GM12878 (cell line): Measurements from ENCODE around the gene ASB2. TPM values are rescaled to one million over a fixed set of nuclear protein-coding genes. Genes with fewer than 3 reads are reported as not detected.

ENCODE experiments used
- ATAC-seq: fragments of 200-7000 bp; cut with Tn5 transposase; 3 replicates; pipeline ENCODE4 v1.9.1; 2020; ENCODE audit warnings: mild to moderate bottlenecking, moderate library complexity
- BruUV-seq: library from RNA; stranded (reverse); fragments of 400-500 nt; replicated peaks from 2 replicates; lab custom pipeline; 2021; lab: Mats Ljungman, UMichigan
- CTCF ChIA-PET: fragments of 300-600 bp; sonication (Branson Sonifier 250); formaldehyde crosslinking; extraction: SDS; loops from one replicate; lab custom pipeline; 2021; ENCODE audit warnings: inconsistent platforms; lab: Yijun Ruan, JAX
- POLR2A ChIA-PET: fragments of 350-600 bp; formaldehyde crosslinking; extraction: SDS; loops from one replicate; lab custom pipeline; 2021; ENCODE audit warnings: inconsistent platforms; lab: Charles Lee
- RAD21 ChIA-PET: fragments of 300-600 bp; sonication (Branson Sonifier 250); formaldehyde crosslinking; loops from one replicate; lab custom pipeline; 2023; ENCODE audit warnings: antibody characterized with exemption; ENCODE audit not compliant: unreplicated experiment; lab: Charles Lee
- SMC1A ChIA-PET: fragments of 300-600 bp; sonication (Branson Sonifier 250); formaldehyde crosslinking; loops from one replicate; lab custom pipeline; 2023; ENCODE audit not compliant: unreplicated experiment, uncharacterized antibody; lab: Charles Lee
- DNase-seq: peaks from one replicate; pipeline ENCODE4 v3.0.0-alpha.2; 2011; ENCODE audit warnings: low read depth, low spot score
- FAIRE-seq: peaks from 3 replicates; lab custom pipeline; 2011; peaks lifted over from hg19 to GRCh38; lab: Jason Lieb, UNC
- H2AFZ ChIP-seq: 2 replicates; pipeline ENCODE4 v1.6.0; 2011; ENCODE audit warnings: low read depth, low read length, control low read depth; ENCODE audit not compliant: control insufficient read depth
- H3K27ac ChIP-seq: 2 replicates; pipeline ENCODE4 v1.5.1; 2011; ENCODE audit warnings: control low read depth; ENCODE audit not compliant: control insufficient read depth, insufficient read depth
- H3K27me3 ChIP-seq, 2 experiments: replicated peaks in 1 of 2; 2 replicates each; pipeline versions ENCODE4 v1.6.0 to v1.6.1; 2011; ENCODE audit warnings: low read length in 1 of 2; ENCODE audit not compliant: control insufficient read depth in 2 of 2, insufficient read depth in 2 of 2
- H3K36me3 ChIP-seq, 2 experiments: 2 replicates each; pipeline ENCODE4 v1.5.1; 2011; ENCODE audit warnings: low read length in 1 of 2; ENCODE audit not compliant: control insufficient read depth in 2 of 2, insufficient read depth in 2 of 2
- H3K4me1 ChIP-seq: 2 replicates; pipeline ENCODE4 v1.6.1; 2011; ENCODE audit warnings: mild to moderate bottlenecking, low read length, moderate library complexity, mixed read lengths; ENCODE audit not compliant: control insufficient read depth, insufficient read depth
- H3K4me2 ChIP-seq: 2 replicates; pipeline ENCODE4 v1.6.0; 2011; ENCODE audit warnings: control low read depth; ENCODE audit not compliant: control insufficient read depth, insufficient read depth
- H3K4me3 ChIP-seq: fragments of 200-600 bp; sonication (generic); 2 replicates; pipeline ENCODE4 v1.5.1; 2016
- H3K79me2 ChIP-seq: 2 replicates; pipeline ENCODE4 v1.6.0; 2011; ENCODE audit warnings: low read length; ENCODE audit not compliant: control insufficient read depth, insufficient read depth
- H3K9ac ChIP-seq: 2 replicates; pipeline ENCODE4 v1.8.0; 2011; ENCODE audit warnings: low read length, control low read depth, mixed read lengths; ENCODE audit not compliant: control insufficient read depth, insufficient read depth
- H3K9me3 ChIP-seq: replicated peaks from 3 replicates; pipeline ENCODE4 v1.5.1; 2011; ENCODE audit warnings: mild to moderate bottlenecking, low read length; ENCODE audit not compliant: control insufficient read depth, insufficient read depth
- H4K20me1 ChIP-seq: 2 replicates; pipeline ENCODE4 v1.6.0; 2011; ENCODE audit not compliant: control insufficient read depth, insufficient read depth
- EZH2 ChIP-seq: IDR thresholded peaks from 2 replicates; pipeline ENCODE4 v1.6.1; 2012; ENCODE audit warnings: low read depth, mild to moderate bottlenecking, control low read depth, inconsistent platforms, low read length, borderline replicate concordance; ENCODE audit not compliant: control insufficient read depth
- FOXM1 ChIP-seq: IDR thresholded peaks from 2 replicates; pipeline ENCODE4 v1.6.1; 2012; ENCODE audit warnings: low read depth, mild to moderate bottlenecking, inconsistent platforms, low read length, moderate library complexity
- GABPA ChIP-seq: IDR thresholded peaks from 2 replicates; pipeline ENCODE4 v1.6.1; 2014; ENCODE audit warnings: antibody characterized with exemption, low read depth, mild to moderate bottlenecking, inconsistent platforms
- HCFC1 ChIP-seq: fragments of 150-350 bp; IDR thresholded peaks from 2 replicates; pipeline ENCODE4 v1.6.1; 2014; ENCODE audit warnings: low read length
- KAT2A ChIP-seq: conservative IDR thresholded peaks from 2 replicates; pipeline ENCODE4 v1.6.1; 2011; ENCODE audit warnings: low read depth, low read length; ENCODE audit not compliant: control insufficient read depth
- MYC ChIP-seq: IDR thresholded peaks from 2 replicates; pipeline ENCODE4 v1.6.1; 2011; ENCODE audit warnings: mild to moderate bottlenecking, low read length, moderate library complexity, inconsistent platforms; ENCODE audit not compliant: insufficient read depth, insufficient replicate concordance, insufficient read length, severe bottlenecking
- NR2C2 ChIP-seq: IDR thresholded peaks from 2 replicates; pipeline ENCODE4 v1.6.1; 2011; ENCODE audit warnings: borderline replicate concordance, low read depth; ENCODE audit not compliant: control insufficient read depth, insufficient read length
- RUNX3 ChIP-seq: IDR thresholded peaks from 2 replicates; pipeline ENCODE4 v1.6.1; 2012; ENCODE audit warnings: low read length, inconsistent platforms
- SMAD1 ChIP-seq: fragments of 450-650 bp; IDR thresholded peaks from 2 replicates; pipeline ENCODE4 v1.6.1; 2018; ENCODE audit warnings: mild to moderate bottlenecking, low read depth; ENCODE audit not compliant: partially characterized antibody
- TCF12 ChIP-seq: IDR thresholded peaks from 2 replicates; pipeline ENCODE4 v1.6.1; 2011; ENCODE audit warnings: low read depth, mild to moderate bottlenecking, low read length
- ZNF622 ChIP-seq: fragments of 450-650 bp; IDR thresholded peaks from 2 replicates; pipeline ENCODE4 v1.6.1; 2017; ENCODE audit warnings: mild to moderate bottlenecking, inconsistent platforms
- ZSCAN29 ChIP-seq: fragments of 450-650 bp; IDR thresholded peaks from 2 replicates; pipeline ENCODE4 v1.6.1; 2017; ENCODE audit warnings: mild to moderate bottlenecking, moderate library complexity
- WGBS: methylation state at CpG from one replicate; pipeline ENCODE4 v1.1.6; 2016; ENCODE audit warnings: low lambda C conversion rate; ENCODE audit not compliant: insufficient replicate concordance, insufficient coverage; ENCODE audit errors: missing lambda C conversion rate; 5-methylcytosine and 5-hydroxymethylcytosine counted together
- in situ Hi-C: fragments of 300-500 bp; cut with MboI; formaldehyde crosslinking; loops from 9 replicates; pipeline ENCODE4 v1.14.3; 2018; ENCODE audit warnings: mixed read lengths
- intact Hi-C: fragments of 100-400 bp; cut with micrococcal nuclease; formaldehyde crosslinking; loops from one replicate; pipeline ENCODE4 v1.14.2; 2022; ENCODE audit not compliant: unreplicated experiment
- polyA plus RNA-seq, 11 experiments: library from polyadenylated mRNA; depleted of rRNA in 4 of 11; unstranded in 6 of 11; stranded (reverse) in 5 of 11; fragments of >200 nt; fragmentation: Nextera tagmentation in 4 of 11; fragmentation: Illumina TruSeq in 1 of 11; extraction: Ambion mirVana in 4 of 11; extraction: Trizol in 1 of 11; gene quantifications; 1 replicate in 1 of 11; 2 replicates in 10 of 11; pipeline versions ENCODE4 v1.2.1 to v1.2.3, GENCODE V29; 2011 to 2016; ENCODE audit warnings: inconsistent platforms in 2 of 11, missing spikeins in 2 of 11, low read depth in 1 of 11
- total RNA-seq, 4 experiments: library from RNA; depleted of rRNA in 3 of 4; stranded (reverse); fragments of >200 nt in 3 of 4; fragmentation: Illumina TruSeq in 1 of 4; extraction: Trizol in 1 of 4; gene quantifications; 2 replicates each; pipeline versions ENCODE4 v1.2.1 to v1.2.3, GENCODE V29; 2013 to 2021
- TF ChIP-seq, protein P1 (sequence below), 3 experiments: IDR thresholded peaks in 2 of 3; conservative IDR thresholded peaks in 1 of 3; 2 replicates each; pipeline ENCODE4 v1.5.1; 2011; ENCODE audit warnings: low read depth in 3 of 3, low read length in 3 of 3, mild to moderate bottlenecking in 3 of 3, control low read depth in 2 of 3, moderate library complexity in 2 of 3, inconsistent platforms in 1 of 3, mixed read lengths in 1 of 3; ENCODE audit not compliant: control insufficient read depth in 2 of 3, insufficient read depth in 1 of 3; ENCODE audit errors: extremely low read depth in 1 of 3

The ASB2 gene
- total and polyA plus RNA-seq, 10 of the 15 experiments (the other 5 are each of a cell fraction or from before 2014, with no cell fraction given): 3.0 to 54.8 (median 33.5) TPM

DNA sequence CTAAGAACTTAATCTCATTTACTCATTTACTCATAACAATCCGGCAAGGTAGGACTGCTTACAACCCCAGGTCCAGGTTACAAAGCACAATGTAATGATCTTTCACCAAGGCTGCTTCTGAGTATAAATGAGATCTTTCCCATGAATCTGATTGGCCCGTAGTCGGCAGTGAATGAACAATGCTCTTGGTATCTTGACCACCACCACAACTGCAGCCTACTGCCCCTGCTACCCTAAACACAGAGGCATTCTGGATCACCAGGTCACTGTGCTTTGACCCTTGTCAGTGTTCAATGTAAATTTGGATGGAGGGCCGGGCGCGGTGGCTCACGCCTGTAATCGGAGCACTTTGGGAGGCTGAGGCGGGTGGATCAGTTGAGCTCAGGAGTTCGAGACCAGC lies 33.3 kb downstream of the ASB2 start:
- H4K20me1 ChIP-seq: no peaks in the 10 kb centered on the region
- ChIA-PET CTCF (interaction anchor here (0.6 to 12.1 kb wide), 5 partner anchors 16 to 1735 kb away, joined by 3 to 541 read pairs (median 5); partner anchors contain the start of genes ASB2 and CCDC197), RAD21 (interaction anchor here (1.1 to 13.9 kb wide), 5 partner anchors 10 to 94 kb away, joined by 3 to 344 read pairs (median 5); partner anchors contain the start of gene CCDC197), POLR2A (interaction anchor here (0.7 to 1.1 kb wide), 2 partner anchors 25 to 57 kb away, joined by 3 to 4 read pairs; no protein-coding TSS in a partner anchor), SMC1A (interaction anchor here (1.0 to 10.5 kb wide), 8 partner anchors 8 to 194 kb away, joined by 3 to 184 read pairs (median 9); no protein-coding TSS in a partner anchor)
- no peak overlapping the region for H3K9ac ChIP-seq
- ATAC-seq (no peak), DNase-seq (no peak), FAIRE-seq (no peak)
- intact Hi-C loops (no loop called here), in situ Hi-C loops (loop anchor here (5.0 kb wide), 1 partner anchor 59 kb away; no protein-coding TSS in a partner anchor)
- H3K4me2 ChIP-seq: no peak overlapping the region
- no peaks in the 10 kb centered on the region; the same call in 2 of the 3 replicates for H3K9me3 ChIP-seq
- BruUV-seq: no TSS peak
- no peak overlapping the region for H2AFZ ChIP-seq
- no peak overlapping the region for H3K4me3 ChIP-seq
- H3K36me3 ChIP-seq: peaks cover 2 to 4% of the 10 kb centered on the region in 2 experiments; a peak in 3 of 4 replicates
- WGBS: 90% methylated on average over 10 of the region's 10 CpGs
- no peaks in the 10 kb centered on the region for H3K27me3 ChIP-seq
- peaks cover 11% of the 10 kb centered on the region for H3K4me1 ChIP-seq
- H3K79me2 ChIP-seq: no peaks in the 10 kb centered on the region
- no peak overlapping the region for H3K27ac ChIP-seq
- TF ChIP-seq RUNX3: no peak
- no peak for TF ChIP-seq ZNF622
- TF ChIP-seq TCF12: no peak
- TF ChIP-seq NR2C2: no peak
- no peak for TF ChIP-seq EZH2
- no peak for TF ChIP-seq ZSCAN29
- TF ChIP-seq, protein P1, sequence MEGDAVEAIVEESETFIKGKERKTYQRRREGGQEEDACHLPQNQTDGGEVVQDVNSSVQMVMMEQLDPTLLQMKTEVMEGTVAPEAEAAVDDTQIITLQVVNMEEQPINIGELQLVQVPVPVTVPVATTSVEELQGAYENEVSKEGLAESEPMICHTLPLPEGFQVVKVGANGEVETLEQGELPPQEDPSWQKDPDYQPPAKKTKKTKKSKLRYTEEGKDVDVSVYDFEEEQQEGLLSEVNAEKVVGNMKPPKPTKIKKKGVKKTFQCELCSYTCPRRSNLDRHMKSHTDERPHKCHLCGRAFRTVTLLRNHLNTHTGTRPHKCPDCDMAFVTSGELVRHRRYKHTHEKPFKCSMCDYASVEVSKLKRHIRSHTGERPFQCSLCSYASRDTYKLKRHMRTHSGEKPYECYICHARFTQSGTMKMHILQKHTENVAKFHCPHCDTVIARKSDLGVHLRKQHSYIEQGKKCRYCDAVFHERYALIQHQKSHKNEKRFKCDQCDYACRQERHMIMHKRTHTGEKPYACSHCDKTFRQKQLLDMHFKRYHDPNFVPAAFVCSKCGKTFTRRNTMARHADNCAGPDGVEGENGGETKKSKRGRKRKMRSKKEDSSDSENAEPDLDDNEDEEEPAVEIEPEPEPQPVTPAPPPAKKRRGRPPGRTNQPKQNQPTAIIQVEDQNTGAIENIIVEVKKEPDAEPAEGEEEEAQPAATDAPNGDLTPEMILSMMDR (IDR thresholded peaks at IDR 0.05 in 2 of 3, conservative IDR thresholded peaks at IDR 0.05 in 1 of 3; ENCODE audit: control insufficient read depth in 2 of 3, extremely low read depth in 1 of 3, insufficient read depth in 1 of 3, low read depth in 3 of 3, low read length in 3 of 3): no peak
- TF ChIP-seq HCFC1: no peak
- no peak for TF ChIP-seq KAT2A
- no peak for TF ChIP-seq MYC
- TF ChIP-seq GABPA: no peak
- TF ChIP-seq FOXM1: no peak
- no peak for TF ChIP-seq SMAD1
